HG02938 (cell line): ENCODE measurements around the gene PDE6G.
"Not testable (repeated sequence)": the region's sequence is repeated elsewhere in the genome, so short reads cannot be mapped to it uniquely, and the experiment has no call there.

Experiments
- ATAC-seq: cut with Tn5 transposase; IDR thresholded peaks from one replicate; pipeline ENCODE4 v1.9.1; 2021; ENCODE audit warnings: mild to moderate bottlenecking, moderate library complexity; ENCODE audit not compliant: unreplicated experiment

Gene PDE6G

GRCh38 chr17:81687770-81688541 lies 31.6 kb upstream of the PDE6G start:
- no peak for ATAC-seq

GRCh38 chr17:81686614-81687013 lies 30.3 kb upstream of the PDE6G start:
- no peak for ATAC-seq

GRCh38 chr17:81685108-81685507 lies 28.8 kb upstream of the PDE6G start:
- ATAC-seq = no peak

GRCh38 chr17:81684442-81684911 lies 28.1 kb upstream of the PDE6G start:
- ATAC-seq = no peak

GRCh38 chr17:81683584-81684441 lies 27.5 kb upstream of the PDE6G start, which contains the start of the genes ARL16 and HGS:
ARL16 (minus strand) TSS chr17:81683797; CDS start chr17:81683753, 44 bp downstream.
HGS (plus strand) TSS chr17:81684011; CDS start chr17:81684067, 56 bp downstream.
- peak; percentile 89 for ATAC-seq

GRCh38 chr17:81683208-81683583 lies 26.9 kb upstream of the PDE6G start:
- peak; percentile 29 for ATAC-seq

- ATAC-seq = no peak
Measured at GRCh38 chr17:81682565-81683207, 26.3 kb upstream of the PDE6G start.

- no peak for ATAC-seq
Measured at GRCh38 chr17:81681672-81682071, 25.3 kb upstream of the PDE6G start.

GRCh38 chr17:81680150-81680549 lies 23.8 kb upstream of the PDE6G start:
- ATAC-seq = no peak

GRCh38 chr17:81676906-81677305 lies 20.6 kb upstream of the PDE6G start:
- no peak for ATAC-seq

- not testable (repeated sequence) for ATAC-seq
Measured at GRCh38 chr17:81675515-81676221, 19.3 kb upstream of the PDE6G start.

- ATAC-seq = no peak
Measured at GRCh38 chr17:81673561-81674258, 17.4 kb upstream of the PDE6G start.

- ATAC-seq = no peak
Measured at GRCh38 chr17:81672954-81673353, 16.6 kb upstream of the PDE6G start.

- no peak for ATAC-seq
Measured at GRCh38 chr17:81672504-81672903, 16.2 kb upstream of the PDE6G start.

- ATAC-seq = no peak
Measured at GRCh38 chr17:81667754-81668153, 11.4 kb upstream of the PDE6G start.

GRCh38 chr17:81666342-81667191 lies 10.2 kb upstream of the PDE6G start, which contains the start of the genes CCDC137 and OXLD1:
CCDC137 (plus strand) TSS chr17:81666737; CDS start chr17:81666767, 30 bp downstream.
OXLD1 (minus strand) TSS chr17:81666605; CDS start chr17:81666577, 28 bp downstream.
- peak; percentile 77 for ATAC-seq

- ATAC-seq = no peak
Measured at GRCh38 chr17:81666092-81666341, 9.7 kb upstream of the PDE6G start.

- ATAC-seq = peak; percentile 12
Measured at GRCh38 chr17:81665205-81666091, 9.1 kb upstream of the PDE6G start.
